Measurements from ENCODE around the gene CDK5RAP1. TPM values are rescaled to one million over a fixed set of nuclear protein-coding genes. Genes with fewer than 3 reads are reported as not detected.

The CDK5RAP1 gene
- total and polyA plus RNA-seq, 4 donors, result 20.3 to 43.1 (median 23.2) TPM

- no peak overlapping the region for H3K9ac ChIP-seq (ENCODE audit: insufficient read depth in 1 of 2, low read length in 2 of 2)
- no peaks in the 10 kb centered on the region for H3K9me3 ChIP-seq (ENCODE audit: control insufficient read depth in 4 of 4, insufficient read depth in 3 of 4, low read length in 3 of 4)
- H3K4me1 ChIP-seq (ENCODE audit: control insufficient read depth in 5 of 5, insufficient read depth in 5 of 5, low read length in 5 of 5), result peaks cover 0 to 7% (median 0%) of the 10 kb centered on the region in 5 donors
- peak overlapping the region in 1 of 2 donors; percentile 94 for H3K27ac ChIP-seq (ENCODE audit: low read depth in 1 of 2, low read length in 1 of 2)
- no peak overlapping the region for H3K4me3 ChIP-seq
- DNase-seq (no peak), ATAC-seq (ENCODE audit: insufficient read depth, low FRiP score) (no peak)
- WGBS, 2 donors, result 92 to 97% methylated on average over 3 of the region's 3 CpGs
- no peaks in the 10 kb centered on the region for H3K27me3 ChIP-seq (ENCODE audit: control insufficient read depth in 3 of 3, insufficient read depth in 3 of 3, low read length in 2 of 3)
- H3K36me3 ChIP-seq (ENCODE audit: control insufficient read depth in 4 of 4, insufficient read depth in 4 of 4, low read length in 4 of 4), result peaks cover 0 to 2% (median 1%) of the 10 kb centered on the region in 4 donors
- TF ChIP-seq CTCF (IDR thresholded peaks at IDR 0.05; ENCODE audit: control extremely low read depth, extremely low read depth), result no peak
Measured at GRCh38 chr20:33418033-33418432, 16.7 kb upstream of the CDK5RAP1 start.

- DNase-seq (peak; percentile 21 to 35 (median 33)), ATAC-seq (ENCODE audit: insufficient read depth, low FRiP score) (no peak)
- Histone ChIP-seq H3K36me3 (ENCODE audit: control insufficient read depth in 4 of 4, insufficient read depth in 4 of 4, low read length in 4 of 4) (peaks cover 0 to 8% (median 3%) of the 10 kb centered on the region in 4 donors), H3K27ac (ENCODE audit: low read depth in 1 of 2, low read length in 1 of 2) (no peak overlapping the region), H3K4me3 (no peak overlapping the region), H3K27me3 (ENCODE audit: control insufficient read depth in 3 of 3, insufficient read depth in 3 of 3, low read length in 2 of 3) (no peaks in the 10 kb centered on the region), H3K9ac (ENCODE audit: insufficient read depth in 1 of 2, low read length in 2 of 2) (no peak overlapping the region), H3K4me1 (ENCODE audit: control insufficient read depth in 5 of 5, insufficient read depth in 5 of 5, low read length in 5 of 5) (peaks cover 0 to 7% (median 0%) of the 10 kb centered on the region in 5 donors), H3K9me3 (ENCODE audit: control insufficient read depth in 4 of 4, insufficient read depth in 3 of 4, low read length in 3 of 4) (no peaks in the 10 kb centered on the region)
- no peak for TF ChIP-seq CTCF (IDR thresholded peaks at IDR 0.05; ENCODE audit: control extremely low read depth, extremely low read depth)
- 53 to 64% methylated on average over 8 of the region's 8 CpGs for WGBS, 2 donors
Measured at GRCh38 chr20:33415948-33416347, 14.6 kb upstream of the CDK5RAP1 start.

DNA sequence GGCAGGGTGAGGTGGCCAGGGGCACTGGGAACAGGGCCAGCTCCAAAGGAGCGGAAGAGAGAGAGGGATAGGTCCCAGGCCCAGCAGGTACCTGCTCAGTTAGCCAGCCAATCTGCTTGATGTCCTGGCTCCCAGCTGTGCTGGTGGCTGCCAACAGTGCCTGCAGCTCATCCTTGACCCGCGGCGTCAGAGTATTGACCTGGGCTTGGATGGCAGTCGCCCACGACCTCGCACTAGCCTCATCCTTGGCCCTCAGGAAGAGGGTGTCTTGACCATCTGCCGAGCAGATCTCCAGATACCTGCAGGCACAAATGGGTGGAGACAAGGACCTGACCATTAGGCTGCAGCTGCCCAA is 11.1 kb upstream of the CDK5RAP1 start:
- Histone ChIP-seq H3K4me1 (ENCODE audit: control insufficient read depth in 5 of 5, insufficient read depth in 5 of 5, low read length in 5 of 5) (no peaks in the 10 kb centered on the region), H3K4me3 (no peak overlapping the region), H3K27me3 (ENCODE audit: control insufficient read depth in 3 of 3, insufficient read depth in 3 of 3, low read length in 2 of 3) (no peaks in the 10 kb centered on the region), H3K36me3 (ENCODE audit: control insufficient read depth in 4 of 4, insufficient read depth in 4 of 4, low read length in 4 of 4) (peaks cover 0 to 13% (median 10%) of the 10 kb centered on the region in 4 donors), H3K27ac (ENCODE audit: low read depth in 1 of 2, low read length in 1 of 2) (no peak overlapping the region), H3K9ac (ENCODE audit: insufficient read depth in 1 of 2, low read length in 2 of 2) (no peak overlapping the region), H3K9me3 (ENCODE audit: control insufficient read depth in 4 of 4, insufficient read depth in 3 of 4, low read length in 3 of 4) (peaks cover 0 to under 1% (median 0%) of the 10 kb centered on the region in 4 donors)
- DNase-seq (no peak), ATAC-seq (ENCODE audit: insufficient read depth, low FRiP score) (no peak)
- TF ChIP-seq CTCF (IDR thresholded peaks at IDR 0.05; ENCODE audit: control extremely low read depth, extremely low read depth), result no peak
- WGBS, 2 donors, result 92 to 94% methylated on average over 8 of the region's 8 CpGs
